HG02763 (cell line): Measurements from ENCODE around the gene TMEM244.
"Not testable (repeated sequence)": the region's sequence is repeated elsewhere in the genome, so short reads cannot be mapped to it uniquely, and the experiment has no call there.

ENCODE experiments used
- ATAC-seq: cut with Tn5 transposase; IDR thresholded peaks from one replicate; pipeline ENCODE4 v1.9.1; 2021; ENCODE audit warnings: mild to moderate bottlenecking, moderate library complexity; ENCODE audit not compliant: unreplicated experiment

TMEM244 gene

DNA sequence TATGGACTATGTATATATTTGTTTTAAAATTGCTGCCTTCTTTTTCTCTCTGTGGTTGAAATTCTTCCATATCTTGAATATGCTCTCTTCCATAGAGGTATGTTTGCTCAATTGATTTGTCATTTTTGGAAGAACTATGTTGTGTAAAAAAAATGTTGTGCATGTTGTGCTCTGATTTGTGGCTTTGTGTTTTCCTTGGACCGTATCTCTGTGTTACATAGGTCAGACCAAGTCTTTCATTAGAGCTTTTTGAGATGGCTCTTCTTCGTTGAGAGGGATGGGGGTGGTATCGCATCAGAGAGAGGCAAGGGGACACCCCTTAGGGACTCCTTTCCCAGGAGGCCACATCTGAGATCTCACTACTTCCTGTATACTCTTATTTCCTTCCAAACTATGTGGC, 43.8 kb downstream of the TMEM244 start:
- no peak for ATAC-seq

- ATAC-seq = no peak
Measured at GRCh38 chr6:129812145-129812777, 48.9 kb downstream of the TMEM244 start.

- not testable (repeated sequence) for ATAC-seq
Measured at GRCh38 chr6:129807141-129807540, 54.0 kb downstream of the TMEM244 start.

DNA sequence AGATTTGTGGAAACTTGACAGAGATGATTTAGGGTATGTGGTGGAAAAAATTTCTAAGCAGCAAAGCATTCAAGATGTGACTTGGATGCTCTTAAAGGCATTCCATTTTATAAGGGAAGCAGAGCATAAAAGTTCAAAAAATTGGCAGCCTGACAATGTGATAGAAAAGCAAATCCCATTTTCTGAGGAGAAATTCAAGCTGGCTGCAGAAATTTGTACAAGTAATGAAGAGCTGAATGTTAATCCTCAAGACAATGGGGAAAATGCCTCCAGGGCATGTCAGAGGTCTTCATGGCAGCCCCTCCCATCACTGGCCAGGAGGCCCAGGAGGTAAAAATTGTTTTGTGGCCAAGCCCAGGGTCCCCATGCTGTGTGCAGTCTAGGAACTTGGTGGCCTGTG, 58.2 kb downstream of the TMEM244 start:
- not testable (repeated sequence) for ATAC-seq

GRCh38 chr6:129801909-129802308, 59.2 kb downstream of the TMEM244 start:
- ATAC-seq = no peak

DNA sequence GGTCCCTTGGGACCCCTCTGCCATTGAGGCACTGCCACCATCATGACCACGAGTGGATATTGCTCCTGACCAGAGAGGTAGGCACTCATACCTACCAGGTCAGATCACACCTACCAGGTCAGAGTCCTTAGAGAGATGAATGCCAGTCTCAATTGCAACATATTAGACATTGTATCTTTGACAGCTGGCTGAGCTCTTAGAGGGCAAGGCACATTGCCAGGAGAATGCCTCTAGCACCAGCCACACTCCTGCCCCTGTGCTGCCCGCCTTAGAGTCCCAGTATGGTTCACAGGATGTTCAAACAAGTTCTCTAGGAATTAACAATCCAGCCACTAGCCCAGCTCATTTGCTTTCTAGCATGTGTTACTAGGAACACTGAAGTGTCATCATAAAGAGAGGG, 65.9 kb downstream of the TMEM244 start:
- ATAC-seq = no peak

DNA sequence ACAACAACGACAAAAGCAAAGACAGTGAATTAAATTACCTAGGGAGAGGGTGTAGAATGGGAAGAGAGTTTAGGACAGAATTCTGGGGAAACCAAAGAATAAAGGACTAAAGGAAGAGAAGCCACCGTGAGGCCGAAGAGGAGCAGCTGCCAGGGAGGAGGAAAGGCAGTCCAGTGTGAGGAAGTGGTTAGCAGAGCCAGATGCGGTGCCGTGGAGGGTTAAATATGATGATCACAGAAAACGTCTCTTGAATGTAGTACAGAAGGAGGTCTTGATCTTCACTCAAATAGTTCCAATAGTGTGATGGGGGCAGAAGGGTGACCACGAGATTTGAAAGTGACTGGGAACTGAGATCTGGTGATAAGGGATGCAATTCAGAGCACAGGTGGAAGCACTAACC, 67.7 kb downstream of the TMEM244 start:
- no peak for ATAC-seq

GRCh38 chr6:129792049-129792448, 69.1 kb downstream of the TMEM244 start:
- no peak for ATAC-seq

- no peak for ATAC-seq
Measured at GRCh38 chr6:129790785-129791184, 70.3 kb downstream of the TMEM244 start.

- ATAC-seq = no peak
Measured at GRCh38 chr6:129789974-129790373, 71.1 kb downstream of the TMEM244 start.

- no peak for ATAC-seq
Measured at GRCh38 chr6:129787816-129788215, 73.3 kb downstream of the TMEM244 start.

- ATAC-seq = no peak
Measured at GRCh38 chr6:129786548-129786947, 74.6 kb downstream of the TMEM244 start.

DNA sequence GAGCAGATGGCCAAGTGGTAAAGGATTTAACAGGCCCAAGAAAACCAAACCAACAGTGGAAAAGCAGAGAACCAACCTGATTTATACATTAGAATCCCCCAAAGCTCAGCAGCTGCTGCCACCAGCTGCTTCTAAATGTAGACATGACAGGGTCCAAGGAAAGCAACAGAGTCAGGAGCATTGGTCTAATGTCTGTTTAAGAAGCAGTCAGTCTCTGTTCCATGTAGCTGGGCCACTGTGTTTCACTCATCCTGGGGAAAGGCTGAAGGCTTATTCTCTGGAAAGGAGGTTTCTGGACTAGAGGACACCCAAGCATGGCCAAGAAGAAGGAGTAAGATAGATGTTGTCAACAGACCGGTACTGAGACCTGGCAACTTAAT, 75.4 kb downstream of the TMEM244 start:
- ATAC-seq = no peak

- ATAC-seq = no peak
Measured at GRCh38 chr6:129785047-129785755, 75.9 kb downstream of the TMEM244 start.
